ENCODE data around the gene ELK4. TPM values are rescaled to one million over a fixed set of nuclear protein-coding genes. Genes with fewer than 3 reads are reported as not detected.

Gene ELK4
- total RNA-seq, 1 experiment from 2014 or later: 15.5 TPM

DNA sequence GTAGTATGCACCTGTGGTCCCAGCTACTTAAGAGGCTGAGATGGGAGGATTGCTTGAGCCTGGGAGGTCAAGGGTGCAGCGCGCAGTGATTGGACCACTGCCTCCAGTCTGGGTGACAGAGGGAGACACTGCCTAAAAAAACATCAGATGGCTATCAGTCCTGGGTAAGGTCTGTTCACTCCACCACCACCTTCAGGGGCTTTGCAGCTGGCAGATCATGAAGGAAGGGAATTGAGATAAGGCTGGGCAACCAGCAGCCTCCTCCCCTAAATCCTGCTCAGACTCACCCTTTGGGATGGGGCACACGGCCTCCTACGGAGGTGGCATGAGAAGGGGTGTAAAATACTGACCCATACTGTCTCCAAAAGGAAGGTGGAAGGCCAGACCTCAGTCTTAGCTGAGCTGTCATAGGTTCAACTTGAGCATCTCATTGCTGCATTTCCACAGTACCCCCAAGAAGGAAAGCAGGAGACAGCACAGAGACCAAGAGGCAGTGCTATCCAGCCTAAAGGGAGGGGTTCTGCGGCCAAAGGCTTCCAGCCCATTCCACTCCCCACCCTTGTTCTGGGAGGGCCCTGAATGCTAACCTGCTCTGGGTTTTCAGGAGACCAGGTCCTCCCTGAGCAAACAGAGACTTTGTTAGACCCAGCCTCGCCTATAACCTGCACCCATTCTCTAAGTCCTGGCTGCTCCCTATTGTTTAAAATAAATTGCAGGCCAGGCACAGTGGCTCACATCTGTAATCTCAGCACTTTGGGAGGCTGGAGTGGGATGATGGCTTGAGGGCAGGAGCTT is 34.8 kb upstream of the ELK4 start:
- no peak for DNase-seq (ENCODE audit: low read depth, low spot score)
- in situ Hi-C loops (cut with HindIII; ENCODE audit: low pct_unique_long_range_greater_than_20kb, low sequenced_read_pairs): no loop called here

DNA sequence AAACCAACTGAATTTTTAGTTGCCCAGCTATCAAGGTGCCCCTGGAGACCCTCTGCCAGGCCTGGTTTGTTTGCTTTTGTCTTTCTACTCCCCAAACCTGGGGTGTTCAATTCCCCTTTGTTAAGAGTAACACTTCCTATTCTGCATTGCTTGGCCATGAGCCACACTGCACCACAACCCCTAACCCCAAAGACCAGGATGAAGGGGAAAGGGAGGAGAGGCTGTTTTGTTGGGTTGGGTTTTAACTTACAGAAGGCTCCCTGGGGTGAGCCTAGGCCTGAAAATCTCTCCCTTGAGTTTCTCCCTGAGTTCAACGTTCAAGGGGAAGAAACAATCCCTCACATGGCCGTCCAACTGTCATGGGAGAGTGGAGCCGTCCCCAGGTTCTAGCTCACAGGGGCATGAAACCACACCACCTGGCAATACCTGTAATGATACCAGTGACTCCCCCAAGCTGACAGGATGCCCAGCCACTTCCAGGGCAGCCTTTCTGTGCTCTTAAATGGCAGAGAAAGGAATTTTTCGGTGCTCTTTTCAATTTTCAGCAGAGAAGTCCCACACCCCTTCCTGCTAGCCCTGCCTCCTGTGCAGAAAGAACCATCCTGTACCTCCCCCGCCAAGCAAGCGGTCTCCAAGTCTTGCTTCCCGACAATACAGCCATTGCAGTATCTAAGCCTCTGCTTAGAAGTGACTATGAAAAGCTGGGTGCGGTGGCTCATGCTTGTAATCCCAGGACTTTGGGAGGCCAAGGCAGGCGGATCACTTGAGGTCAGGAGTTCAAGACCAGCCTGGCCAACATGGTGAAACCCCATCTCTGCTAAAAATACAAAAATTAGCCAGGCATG is 33.6 kb upstream of the ELK4 start:
- DNase-seq (ENCODE audit: low read depth, low spot score): no peak
- in situ Hi-C loops (cut with HindIII; ENCODE audit: low pct_unique_long_range_greater_than_20kb, low sequenced_read_pairs): no loop called here

DNA sequence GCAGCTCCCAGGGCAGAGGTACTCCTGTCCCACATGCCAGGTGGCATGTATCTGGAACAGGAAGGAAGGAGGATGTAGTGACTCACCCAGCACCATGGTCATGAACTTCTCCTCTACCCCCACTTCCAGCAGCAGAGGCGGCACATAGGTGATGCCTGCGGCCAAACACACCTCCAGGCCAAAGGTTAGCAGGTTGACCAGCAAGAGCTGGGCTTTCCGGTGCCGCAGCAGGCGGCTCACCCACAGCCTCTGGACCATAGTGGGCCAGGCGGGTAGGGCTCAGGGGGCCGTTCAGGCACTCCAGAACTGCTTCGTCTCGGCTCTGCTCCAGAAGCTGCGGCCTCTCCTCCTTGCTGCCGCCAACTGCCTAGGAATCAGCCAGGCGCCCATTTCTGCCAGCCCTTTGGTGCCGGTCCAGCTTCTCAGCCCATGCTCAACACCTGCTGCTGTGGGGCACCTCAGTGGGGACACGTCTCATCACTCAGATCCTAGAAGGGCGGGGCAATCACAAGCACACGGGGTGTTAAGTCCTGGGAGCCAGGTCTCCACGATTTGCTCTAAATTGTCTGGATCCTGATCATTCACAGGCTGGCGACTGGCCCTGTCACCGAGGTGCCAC is 32.7 kb upstream of the ELK4 start:
- no peak for DNase-seq (ENCODE audit: low read depth, low spot score)
- in situ Hi-C loops (cut with HindIII; ENCODE audit: low pct_unique_long_range_greater_than_20kb, low sequenced_read_pairs): no loop called here

DNA sequence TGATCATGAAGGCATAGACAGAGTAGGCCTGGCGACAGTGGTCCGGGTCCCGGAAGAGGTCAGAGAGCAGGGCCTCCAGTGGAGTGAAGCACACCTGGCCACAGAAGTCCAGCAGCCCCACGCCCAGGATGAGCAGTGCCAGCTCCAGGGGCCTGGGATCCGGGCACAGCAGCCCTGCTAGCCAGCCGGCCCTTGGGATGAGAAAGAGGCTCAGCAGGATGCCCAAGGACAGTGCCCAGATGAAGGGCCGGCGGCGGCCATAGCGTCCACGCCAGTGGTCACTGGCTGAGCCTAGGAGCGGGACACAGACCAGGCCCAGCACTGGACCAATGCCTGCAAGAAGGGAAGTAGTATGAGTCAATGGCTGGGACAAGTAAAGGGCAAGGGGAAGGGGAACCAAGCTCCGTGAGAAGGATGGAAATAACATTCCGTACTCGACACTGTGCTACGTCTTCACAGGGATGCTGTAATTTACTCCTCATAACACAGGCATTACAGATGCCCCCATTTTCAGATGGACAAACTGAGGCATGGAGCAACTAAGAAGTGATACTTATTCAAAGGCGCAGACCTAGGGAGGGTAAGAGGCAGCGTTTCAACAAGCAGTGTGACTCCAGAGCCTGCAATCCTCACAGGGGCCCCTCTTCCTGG is 31.6 kb upstream of the ELK4 start:
- no peak for DNase-seq (ENCODE audit: low read depth, low spot score)
- in situ Hi-C loops (cut with HindIII; ENCODE audit: low pct_unique_long_range_greater_than_20kb, low sequenced_read_pairs): no loop called here

DNA sequence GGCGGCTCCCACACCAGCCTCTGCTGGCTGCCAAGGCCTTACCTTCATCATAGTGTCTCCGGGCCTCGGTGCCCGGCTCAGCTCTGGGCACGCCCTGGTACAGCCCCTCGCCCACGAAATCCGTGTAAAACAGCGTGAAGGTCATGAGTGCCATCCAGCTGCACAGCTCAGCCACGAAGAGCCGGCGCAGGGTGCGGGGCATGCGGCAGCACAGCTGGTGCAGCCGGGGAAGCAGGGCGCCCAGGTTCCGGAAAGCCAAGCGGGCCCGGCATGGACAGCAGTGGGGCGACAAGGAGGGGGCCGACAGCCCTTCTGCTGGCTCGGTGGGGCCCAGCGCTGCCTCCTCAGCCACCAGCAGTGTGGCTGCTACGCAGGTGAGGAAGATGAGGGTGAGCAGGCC is 31.0 kb upstream of the ELK4 start:
- in situ Hi-C loops (cut with HindIII; ENCODE audit: low pct_unique_long_range_greater_than_20kb, low sequenced_read_pairs): no loop called here
- no peak for DNase-seq (ENCODE audit: low read depth, low spot score)

DNA sequence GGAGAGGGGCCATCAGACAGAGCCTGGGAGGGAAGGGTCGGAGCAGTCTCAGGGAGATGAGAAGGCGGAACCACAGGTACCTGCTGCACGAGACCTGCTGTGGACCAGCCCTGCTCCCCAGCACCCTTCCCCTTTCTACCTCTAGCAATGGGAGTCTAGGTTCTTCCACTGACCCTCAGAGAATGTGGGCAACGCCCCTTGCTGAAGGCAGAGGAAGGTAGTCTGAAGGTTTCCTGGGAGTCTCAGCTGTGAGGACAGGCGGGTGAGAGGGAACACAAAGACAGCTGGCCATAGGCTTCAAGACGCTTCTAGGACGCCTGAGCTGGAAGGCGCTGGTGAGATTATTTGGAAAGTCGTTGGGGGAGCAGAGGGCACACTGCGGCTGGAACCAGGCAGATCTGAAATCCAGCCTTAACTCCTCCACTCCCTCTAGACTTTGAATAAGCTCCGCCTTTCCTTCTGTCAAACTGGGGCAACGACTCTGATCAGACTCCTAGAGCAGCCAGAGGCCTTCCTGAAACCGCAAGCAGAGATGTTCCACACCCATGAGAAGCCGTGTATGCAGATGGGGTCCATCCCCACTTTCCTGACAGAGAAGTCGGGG is 30.4 kb upstream of the ELK4 start:
- no peak for DNase-seq (ENCODE audit: low read depth, low spot score)

DNA sequence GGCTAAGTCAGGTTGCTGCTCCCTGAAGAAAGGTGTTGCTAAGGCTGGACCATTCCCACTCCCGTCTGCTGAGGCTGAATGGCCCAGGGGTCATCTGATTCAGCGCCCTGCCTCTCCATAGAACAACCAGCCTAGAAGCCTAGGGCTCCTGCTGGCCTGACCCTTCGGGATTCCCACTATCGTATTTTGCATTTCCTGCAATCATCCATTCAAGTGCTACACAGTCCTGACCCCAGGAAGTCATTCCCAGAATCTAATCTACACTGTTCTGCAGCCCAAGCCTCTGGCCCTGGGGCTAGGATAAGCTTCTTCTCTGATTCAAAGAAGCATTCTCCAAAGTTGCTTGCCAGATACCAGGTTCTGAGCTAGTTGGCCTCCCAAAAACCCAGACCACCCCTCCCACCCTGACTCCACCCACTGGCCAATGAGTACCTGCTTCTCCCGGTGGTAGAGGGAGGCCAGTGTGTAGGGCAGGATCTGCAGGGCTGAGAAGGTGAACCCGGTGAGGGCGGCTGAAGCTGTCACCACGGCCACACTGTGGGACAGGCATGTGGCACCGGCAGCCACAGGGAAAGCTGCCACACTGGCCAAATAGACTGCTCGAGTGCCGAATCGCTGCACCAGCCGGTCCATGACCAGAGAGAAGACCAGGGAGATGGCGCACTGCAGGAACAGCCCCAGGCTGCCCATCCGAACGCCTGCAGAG is 29.8 kb upstream of the ELK4 start:
- in situ Hi-C loops (cut with HindIII; ENCODE audit: low pct_unique_long_range_greater_than_20kb, low sequenced_read_pairs): no loop called here

More for the DNA sequence above, 30.4 kb upstream of the ELK4 start:
- in situ Hi-C loops (cut with HindIII; ENCODE audit: low pct_unique_long_range_greater_than_20kb, low sequenced_read_pairs): no loop called here

DNA sequence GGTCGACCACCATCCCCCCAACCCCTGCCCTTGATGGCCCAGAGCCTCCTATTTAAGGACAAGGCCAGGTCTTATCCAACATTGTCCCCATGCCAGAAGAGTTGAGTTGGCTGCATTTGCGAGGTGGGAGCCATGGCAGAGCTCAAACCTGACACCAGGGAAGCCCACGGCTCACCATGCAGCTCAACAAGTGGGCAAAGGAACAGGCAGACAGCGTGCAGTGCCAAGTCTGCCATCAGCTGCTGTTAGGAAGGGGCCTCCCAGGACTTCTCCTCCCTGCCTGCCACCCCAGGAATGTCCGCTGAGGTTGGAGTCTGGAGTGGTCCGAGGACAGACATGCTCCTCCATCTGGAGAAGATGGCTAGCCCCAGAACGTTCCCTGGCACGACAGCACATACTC is 28.6 kb upstream of the ELK4 start:
- in situ Hi-C loops (cut with HindIII; ENCODE audit: low pct_unique_long_range_greater_than_20kb, low sequenced_read_pairs): no loop called here
- no peak for DNase-seq (ENCODE audit: low read depth, low spot score)

More for the DNA sequence above, 29.8 kb upstream of the ELK4 start:
- no peak for DNase-seq (ENCODE audit: low read depth, low spot score)

DNA sequence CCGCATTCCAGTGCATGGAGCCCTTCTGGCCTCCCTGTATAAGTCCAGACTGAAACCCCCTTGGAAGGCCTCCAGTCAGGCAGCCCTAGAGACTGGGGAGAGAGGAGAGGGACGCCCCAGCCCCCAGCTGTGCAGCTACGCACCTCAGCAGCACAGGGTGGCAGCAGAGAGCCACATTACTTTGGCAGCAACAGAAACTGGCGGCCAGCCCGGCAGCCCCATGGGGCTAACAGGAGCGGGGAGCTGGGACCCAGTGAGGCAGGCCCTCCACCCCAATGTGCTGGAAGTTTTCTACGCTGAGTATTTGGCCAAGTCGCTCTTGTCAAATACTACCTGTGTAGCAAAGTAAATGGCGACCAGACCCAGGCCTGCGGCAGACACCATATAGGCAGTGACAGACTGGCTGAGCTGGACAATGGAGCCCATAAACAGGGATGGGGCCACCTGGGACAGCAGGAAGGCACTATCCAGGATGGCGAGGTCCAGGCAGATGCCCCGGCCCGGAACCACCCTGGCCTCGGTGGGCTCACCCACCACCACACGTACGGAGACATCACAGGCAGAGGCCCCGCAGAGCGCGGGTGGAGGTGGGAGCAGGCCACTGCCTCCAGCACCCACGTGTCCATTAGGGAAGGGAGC is 27.3 kb upstream of the ELK4 start:
- in situ Hi-C loops (cut with HindIII; ENCODE audit: low pct_unique_long_range_greater_than_20kb, low sequenced_read_pairs): no loop called here

DNA sequence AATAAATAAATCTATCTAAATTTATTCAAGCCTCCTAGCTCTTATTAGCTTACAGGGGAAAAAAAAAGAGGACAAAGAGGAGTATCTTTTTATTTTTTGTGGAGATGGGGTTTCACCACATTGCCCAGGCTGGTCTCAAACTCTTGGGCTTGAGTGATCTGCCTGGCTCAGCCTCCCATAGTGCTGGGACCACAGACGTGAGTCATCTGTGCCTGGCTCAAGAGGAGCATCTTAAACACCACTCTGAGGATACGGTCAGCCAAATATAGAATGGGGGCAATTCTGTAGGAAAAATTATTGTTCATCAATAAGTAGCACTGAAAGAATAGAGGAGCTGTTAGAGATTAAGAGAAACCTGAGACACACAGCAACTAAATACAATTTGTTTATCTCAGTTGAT is 24.4 kb upstream of the ELK4 start:
- in situ Hi-C loops (cut with HindIII; ENCODE audit: low pct_unique_long_range_greater_than_20kb, low sequenced_read_pairs): no loop called here
- DNase-seq (ENCODE audit: low read depth, low spot score): no peak

More for the DNA sequence above, 27.3 kb upstream of the ELK4 start:
- DNase-seq (ENCODE audit: low read depth, low spot score): peak; percentile 73

DNA sequence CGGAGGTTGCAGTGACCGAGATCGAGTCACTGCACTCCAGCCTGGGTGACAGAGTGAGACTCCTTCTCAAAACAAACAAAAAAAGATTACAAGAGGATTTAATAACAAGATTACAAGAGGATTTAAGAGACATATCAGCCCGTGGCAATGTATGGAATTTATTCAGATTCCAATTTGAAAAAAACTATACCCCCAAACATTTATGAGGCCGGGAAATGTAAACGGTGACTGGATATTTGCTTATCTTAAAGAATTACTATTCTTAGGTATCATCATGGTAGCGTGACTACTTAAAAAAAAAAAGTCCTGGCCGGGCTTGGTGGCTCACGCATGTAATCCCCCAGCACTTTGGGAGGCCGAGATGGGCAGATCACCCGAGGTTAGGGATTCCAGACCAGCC is 21.2 kb upstream of the ELK4 start:
- in situ Hi-C loops (cut with HindIII; ENCODE audit: low pct_unique_long_range_greater_than_20kb, low sequenced_read_pairs): no loop called here
- no peak for DNase-seq (ENCODE audit: low read depth, low spot score)

DNA sequence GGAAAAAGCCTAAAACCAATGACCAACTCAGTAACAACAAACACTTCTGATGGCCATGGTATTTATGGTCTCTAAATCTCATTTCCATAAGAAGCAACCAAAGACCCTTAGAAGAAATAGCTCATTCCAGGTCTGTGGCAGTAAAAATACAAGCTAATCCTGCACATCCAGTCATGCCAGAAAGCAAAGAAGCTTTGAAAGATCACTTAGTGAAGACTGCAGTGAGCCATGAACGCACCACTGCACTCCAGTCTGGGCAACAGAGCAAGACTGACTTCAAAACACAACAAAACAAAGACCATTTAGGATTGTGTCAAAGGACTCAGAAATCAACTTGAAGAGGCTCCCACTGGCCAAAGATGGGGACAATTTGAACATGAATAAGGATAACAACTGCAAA is 18.4 kb upstream of the ELK4 start:
- in situ Hi-C loops (cut with HindIII; ENCODE audit: low pct_unique_long_range_greater_than_20kb, low sequenced_read_pairs): no loop called here
- DNase-seq (ENCODE audit: low read depth, low spot score): no peak

DNA sequence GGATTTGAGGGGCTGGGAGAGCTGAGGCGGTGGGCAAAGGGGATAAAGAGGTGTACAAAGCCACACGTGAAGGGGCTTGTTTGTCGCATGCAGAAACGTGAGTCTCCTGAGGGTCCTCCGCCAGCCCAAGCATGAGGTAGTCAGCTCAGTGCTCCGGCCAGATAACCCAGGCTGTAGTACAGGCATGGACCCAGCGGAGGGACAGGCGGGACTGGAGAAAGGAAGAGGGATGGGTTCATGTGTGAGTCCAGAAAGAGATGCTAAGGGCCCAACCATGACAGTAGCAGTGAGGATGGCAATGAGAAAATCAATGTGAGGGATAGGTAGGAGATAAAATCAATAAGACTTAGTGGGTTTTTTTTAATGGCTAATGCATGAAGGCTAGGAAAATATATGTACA is 13.7 kb upstream of the ELK4 start:
- in situ Hi-C loops (cut with HindIII; ENCODE audit: low pct_unique_long_range_greater_than_20kb, low sequenced_read_pairs): no loop called here
- no peak for DNase-seq (ENCODE audit: low read depth, low spot score)

DNA sequence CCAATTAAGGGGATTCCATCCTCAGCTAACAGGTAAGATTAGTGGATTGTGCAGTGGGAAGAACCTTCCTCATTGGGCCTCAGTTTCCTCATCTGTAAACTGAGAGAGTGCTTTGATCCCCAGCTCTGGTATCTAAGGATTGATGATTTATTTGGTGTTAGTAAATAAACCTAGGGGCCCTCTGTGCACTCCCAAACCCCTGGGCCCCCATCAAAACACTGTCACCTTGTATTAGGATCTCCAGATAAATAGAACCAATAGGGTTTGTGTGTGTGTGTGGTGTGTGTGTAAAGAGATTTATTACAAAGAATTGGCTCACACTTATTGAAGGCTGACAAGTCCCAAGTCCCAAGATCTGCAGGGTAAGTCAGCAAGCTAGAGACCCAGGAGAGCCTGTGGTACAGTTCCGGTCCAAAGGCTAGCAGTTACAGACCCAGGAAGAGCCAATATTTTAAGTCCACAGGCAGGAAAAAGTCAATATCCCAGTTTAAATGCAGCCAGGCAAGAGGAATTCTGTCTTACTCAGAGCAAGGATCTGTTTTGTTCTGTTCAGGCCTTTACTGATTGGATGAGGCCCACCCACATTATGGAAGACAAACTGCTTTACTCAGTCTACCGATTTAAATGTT is 11.0 kb upstream of the ELK4 start:
- in situ Hi-C loops (cut with HindIII; ENCODE audit: low pct_unique_long_range_greater_than_20kb, low sequenced_read_pairs): no loop called here
- DNase-seq (ENCODE audit: low read depth, low spot score): no peak

DNA sequence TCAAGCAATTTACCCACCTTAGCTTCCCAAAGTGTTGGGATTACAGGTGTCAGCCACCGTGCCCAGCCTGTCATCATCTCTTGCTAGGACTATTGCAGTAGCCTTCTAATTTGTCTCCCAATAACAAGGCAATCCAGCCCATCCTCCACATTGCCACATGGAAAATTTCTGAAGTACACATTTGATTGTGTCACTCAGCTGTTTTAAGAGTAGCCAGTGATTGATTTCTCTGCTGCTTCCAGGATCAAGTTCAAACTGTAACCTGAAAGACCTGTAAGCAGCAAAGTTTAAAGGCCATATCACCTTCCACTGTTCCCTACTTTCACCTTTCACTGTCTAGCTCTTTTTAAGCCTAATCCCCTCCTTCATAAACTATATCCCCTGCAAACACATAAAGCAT is 7.8 kb upstream of the ELK4 start:
- DNase-seq (ENCODE audit: low read depth, low spot score): no peak
- in situ Hi-C loops (cut with HindIII; ENCODE audit: low pct_unique_long_range_greater_than_20kb, low sequenced_read_pairs): no loop called here

DNA sequence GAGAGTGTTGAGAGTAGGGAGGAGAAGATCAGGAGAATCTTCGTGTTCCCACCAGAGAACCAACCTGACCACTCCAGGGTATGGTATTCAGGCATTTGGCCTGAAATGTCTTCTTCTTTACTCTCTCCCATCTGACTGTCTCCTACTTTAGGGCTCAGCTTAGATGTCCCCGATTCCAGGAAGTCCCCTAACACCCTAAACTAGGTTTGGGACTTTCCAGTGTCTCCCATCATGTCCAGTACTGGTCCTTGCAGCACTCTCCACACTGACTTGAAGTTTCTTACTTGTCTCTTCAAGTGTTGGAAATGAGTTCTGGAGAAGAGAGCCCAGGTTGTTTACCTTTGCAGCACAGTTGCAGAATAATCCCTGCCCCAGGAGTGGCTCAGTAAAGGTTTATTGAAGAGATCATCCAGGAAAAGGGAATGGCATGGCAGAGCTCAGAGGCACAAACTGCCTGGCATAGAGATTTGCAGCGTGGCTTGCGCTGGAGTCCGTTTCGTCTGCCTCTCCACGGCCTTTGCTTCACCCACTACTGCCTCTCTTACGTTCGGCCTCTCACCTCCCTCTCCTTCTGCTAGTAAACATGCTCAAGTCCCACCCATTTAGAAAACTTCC is 6.2 kb upstream of the ELK4 start:
- in situ Hi-C loops (cut with HindIII; ENCODE audit: low pct_unique_long_range_greater_than_20kb, low sequenced_read_pairs): no loop called here
- no peak for DNase-seq (ENCODE audit: low read depth, low spot score)
